Left lobe of liver (tissue), 2 donors: ENCODE measurements around the gene BCKDHB. TPM values are rescaled to one million over a fixed set of nuclear protein-coding genes. Genes with fewer than 3 reads are reported as not detected.
A peak's percentile ranks its signal among the peaks of the same experiment; 100 is the strongest.
"Not testable (repeated sequence)": the region's sequence is repeated elsewhere in the genome, so short reads cannot be mapped to it uniquely, and the experiment has no call there.

Experiments
- ATAC-seq: fragments of 200-7000 bp; cut with Tn5 transposase; one replicate; pipeline ENCODE4 v1.9.1; 2020; ENCODE audit warnings: mild to moderate bottlenecking, moderate library complexity
- DNase-seq: peaks from one replicate; pipeline ENCODE4 v3.0.0-alpha.2; 2020; ENCODE audit warnings: low spot score
- total RNA-seq: library from RNA; stranded (reverse); gene quantifications from one replicate; pipeline ENCODE4 v1.2.1, GENCODE V29; 2021
- donor health status: DM: no; HTN: no; CAD: no; lungs with moderate emphysema.
- donor health status: DM: no; HTN: yes; CAD: no.

BCKDHB gene
- total RNA-seq: 64.9 TPM

DNA sequence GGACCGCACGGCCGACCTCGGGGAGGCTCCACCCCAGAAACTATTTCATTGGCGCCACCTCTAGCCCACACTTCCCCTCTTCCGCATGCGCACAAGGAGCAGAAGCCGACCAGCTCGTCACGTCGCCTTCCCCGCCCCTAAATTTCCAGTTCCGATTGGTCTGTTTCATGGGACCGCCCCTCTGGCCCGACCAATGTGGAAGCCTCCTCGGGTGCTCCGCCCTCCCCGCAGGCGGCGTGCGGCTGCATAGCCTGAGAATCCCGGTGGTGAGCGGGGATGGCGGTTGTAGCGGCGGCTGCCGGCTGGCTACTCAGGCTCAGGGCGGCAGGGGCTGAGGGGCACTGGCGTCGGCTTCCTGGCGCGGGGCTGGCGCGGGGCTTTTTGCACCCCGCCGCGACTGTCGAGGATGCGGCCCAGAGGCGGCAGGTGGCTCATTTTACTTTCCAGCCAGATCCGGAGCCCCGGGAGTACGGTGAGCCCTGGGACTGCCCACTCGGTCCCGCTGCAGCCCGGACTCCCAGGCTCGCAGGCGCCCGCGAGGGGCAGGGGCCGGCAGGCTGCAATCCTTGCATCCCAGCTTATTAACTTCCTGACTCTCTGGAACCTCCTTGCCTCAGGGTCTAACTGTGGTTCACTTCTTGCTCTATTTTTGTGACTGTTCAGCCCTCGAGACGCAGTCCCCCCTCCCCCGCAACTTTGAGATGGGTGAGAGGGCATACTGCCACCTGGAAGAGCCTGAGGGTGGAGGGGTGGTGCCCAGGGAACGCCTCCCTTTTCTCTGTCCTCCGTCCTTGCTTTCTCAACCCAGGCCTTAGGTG, at the start of gene BCKDHB:
Gene BCKDHB (plus strand): TSS at position 254 of the 818 bp plus-strand sequence. CDS start 23 bp downstream, at position 277.
- ATAC-seq: peak; percentile 95
- peak; percentile 99 for DNase-seq

DNA sequence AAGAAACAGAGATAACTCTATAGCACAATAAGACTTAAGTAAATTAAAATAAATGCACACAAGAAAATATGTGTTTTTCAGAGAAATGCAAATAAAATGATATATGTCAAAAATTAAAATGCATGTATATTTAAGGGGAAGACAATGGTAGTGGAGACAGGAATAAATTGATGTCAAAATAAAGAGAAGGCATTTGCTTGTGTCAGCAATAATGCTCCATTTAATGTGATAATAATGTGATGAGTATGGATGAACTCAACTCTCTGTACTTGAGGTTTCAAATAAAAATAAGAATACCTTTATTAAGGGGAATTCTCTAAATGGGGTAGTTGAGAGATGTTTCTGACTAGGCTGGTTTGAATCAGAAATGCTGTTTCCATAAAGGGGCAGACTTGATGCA, 45.7 kb upstream of the BCKDHB start:
- ATAC-seq (no peak), DNase-seq (no peak)

DNA sequence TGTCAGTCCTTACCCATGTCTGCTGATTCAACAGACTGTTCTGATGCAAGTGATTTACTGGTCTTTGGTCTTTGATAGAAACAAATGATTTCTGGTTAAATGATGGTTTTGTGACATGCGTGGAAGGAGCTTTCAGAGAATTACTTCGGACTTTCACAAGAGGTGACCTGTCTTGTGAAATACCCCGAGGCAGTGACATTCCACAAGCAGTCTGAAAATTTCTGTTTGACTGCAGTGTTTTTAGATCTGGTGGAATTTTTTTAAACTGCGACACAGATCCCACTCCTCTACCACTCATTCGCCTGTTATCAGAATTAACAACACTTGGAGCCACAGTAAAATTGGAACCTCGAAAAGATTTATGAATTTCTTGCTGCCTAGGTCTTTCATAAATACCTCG, 38.3 kb upstream of the BCKDHB start:
- not testable (repeated sequence) for DNase-seq, ATAC-seq

DNA sequence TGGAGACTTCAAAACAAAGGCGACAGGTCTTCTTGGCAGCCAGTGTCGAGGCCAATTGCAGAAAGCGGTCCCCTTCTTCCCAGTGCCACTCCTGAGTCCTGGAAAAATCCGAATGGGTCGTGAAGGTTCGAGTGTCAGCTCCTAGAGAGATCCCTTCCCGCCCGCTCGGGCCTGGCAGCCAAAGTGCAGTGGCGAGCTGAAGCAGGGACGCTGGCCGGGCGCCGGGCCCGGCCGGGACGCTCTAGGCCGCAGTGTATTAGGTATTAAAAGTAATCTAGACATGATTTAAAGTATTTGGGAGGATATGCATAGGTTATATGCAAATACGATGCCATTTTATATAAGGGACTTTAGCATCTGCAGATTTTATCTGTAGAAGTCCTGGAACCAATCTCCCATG, 36.0 kb upstream of the BCKDHB start:
- not testable (repeated sequence) for ATAC-seq, DNase-seq

DNA sequence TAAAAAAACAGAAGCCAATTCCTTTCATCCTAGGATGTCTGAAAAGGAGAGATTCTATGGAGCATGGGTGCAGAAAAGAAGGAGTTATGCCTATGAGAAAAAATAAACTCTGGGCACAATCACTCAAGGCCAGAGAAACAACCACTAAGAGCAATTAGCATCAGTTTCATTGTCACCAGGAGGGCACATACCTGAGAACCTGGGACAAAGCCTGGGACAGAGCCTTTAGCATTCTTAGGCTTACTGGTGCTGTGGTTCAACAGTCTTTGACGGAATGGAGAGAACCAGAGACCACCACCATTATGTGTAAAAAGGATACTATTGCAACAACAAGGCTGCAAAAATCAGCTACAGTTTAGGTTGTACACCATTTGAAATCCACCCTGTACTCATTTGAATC, 29.4 kb upstream of the BCKDHB start:
- DNase-seq (no peak), ATAC-seq (no peak)

DNA sequence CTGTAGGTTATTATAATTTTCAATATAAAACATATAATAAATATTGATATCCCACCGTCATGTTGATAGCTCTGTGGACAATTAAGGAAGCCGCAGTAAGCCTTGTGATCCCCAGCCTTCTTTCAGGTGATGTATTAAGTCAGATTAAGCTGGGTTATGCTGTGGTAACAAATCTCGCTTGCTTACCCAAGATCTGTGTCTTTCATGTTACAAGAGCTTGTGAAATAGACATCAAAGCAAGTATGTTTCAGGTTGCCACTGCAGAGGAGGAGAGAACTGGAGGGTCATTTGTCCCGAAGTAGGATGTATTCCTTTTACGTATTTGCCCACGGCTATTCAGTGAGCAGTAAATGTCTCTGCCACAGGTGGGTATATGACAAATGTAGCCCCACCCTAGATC, 17.8 kb upstream of the BCKDHB start:
- DNase-seq (no peak), ATAC-seq (no peak)

DNA sequence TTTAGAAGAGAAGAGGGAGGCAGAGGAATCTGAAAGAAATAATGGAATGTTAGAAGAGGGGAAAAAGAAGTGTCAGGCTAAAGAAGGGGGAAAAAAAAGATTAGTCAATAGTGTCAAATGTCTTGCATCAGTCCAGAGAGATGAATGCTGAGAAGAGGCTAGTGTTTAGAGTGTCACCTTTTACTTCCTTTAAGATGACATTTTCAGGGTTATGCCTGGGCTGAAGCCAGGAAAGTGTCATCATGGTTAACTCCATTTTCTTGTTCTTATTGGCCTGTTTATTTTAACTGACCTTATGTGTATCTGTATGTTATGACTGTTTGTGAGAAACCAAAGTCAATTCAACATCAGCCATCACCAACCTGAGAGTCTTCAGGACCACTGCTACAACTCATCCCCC, 15.0 kb upstream of the BCKDHB start:
- no peak for ATAC-seq
- DNase-seq: no peak

DNA sequence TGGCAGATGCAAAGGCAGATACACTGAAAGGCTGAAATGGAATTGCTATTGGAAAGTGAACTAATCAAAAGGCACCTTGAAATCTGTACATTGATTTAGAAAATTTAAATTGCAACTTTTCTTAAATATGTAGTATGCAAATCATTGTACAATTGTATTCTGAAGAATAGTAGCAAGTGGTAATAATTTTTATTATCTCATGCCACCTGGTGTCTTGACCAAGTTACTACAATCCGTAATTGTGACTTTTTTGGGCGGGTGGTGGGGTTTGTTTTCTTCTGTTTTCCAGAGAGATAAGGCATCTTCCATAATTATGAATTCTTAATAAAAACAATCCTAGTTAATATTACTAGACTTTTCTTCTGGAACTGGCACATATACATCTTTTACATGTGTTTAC, 12.5 kb upstream of the BCKDHB start:
- ATAC-seq (peak; percentile 74), DNase-seq (no peak)

DNA sequence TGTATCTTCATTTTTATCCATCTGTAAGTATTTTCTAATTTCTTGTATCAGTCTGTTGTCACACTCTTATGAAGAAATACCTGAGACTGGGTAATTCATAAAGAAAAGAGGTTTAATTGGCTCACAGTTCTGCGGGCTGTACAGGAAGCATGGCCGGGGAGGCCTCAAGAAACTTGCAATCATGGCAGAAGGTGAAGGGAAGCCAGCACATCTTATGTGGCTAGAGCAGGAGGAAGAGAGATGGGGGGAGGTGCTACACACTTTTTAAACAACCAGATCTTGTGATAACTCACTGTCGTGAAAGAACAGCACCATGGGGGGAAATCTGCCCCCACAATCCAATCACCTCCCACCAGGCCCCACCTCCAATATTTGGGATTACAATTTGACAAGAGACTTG, 10.9 kb upstream of the BCKDHB start:
- ATAC-seq: no peak
- no peak for DNase-seq

DNA sequence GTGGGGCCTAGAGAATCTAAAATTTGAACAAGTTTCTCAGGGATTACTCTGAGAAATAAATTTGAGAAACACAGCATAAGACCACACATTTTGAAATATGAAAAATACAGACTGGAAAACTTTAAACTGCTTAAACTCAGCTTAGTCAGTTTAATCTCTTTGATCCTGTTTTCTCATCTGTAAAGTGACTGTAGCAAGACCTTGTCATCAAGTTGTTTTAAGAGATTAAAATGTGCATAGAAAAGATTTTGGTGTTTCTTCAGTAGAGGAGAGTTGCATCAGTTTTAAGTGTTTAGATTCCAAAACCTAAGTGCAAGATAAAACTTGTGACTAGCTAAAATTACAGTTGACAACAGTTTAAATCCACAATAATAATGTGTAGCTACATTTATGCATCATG, 8.1 kb upstream of the BCKDHB start:
- DNase-seq (no peak), ATAC-seq (no peak)

DNA sequence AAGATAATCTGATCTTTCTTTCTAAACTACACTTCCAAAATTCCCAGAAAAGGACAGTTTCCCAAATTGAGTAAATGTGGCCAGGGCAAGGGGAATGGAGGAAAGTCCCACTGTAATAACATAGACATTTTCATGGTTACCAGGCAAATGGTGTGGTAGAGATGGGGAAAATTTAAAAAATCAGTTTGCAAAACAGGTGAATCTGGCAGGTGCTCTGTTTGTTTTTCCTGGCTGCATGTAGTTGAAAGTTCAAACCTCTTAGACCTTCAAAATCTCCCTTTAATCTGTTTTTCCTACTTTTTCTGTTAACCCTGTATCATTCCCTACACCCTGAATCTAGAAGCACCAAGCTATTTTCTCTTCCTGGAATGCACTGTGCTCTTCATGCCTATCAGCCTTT, 2.0 kb upstream of the BCKDHB start:
- no peak for DNase-seq
- ATAC-seq: no peak

DNA sequence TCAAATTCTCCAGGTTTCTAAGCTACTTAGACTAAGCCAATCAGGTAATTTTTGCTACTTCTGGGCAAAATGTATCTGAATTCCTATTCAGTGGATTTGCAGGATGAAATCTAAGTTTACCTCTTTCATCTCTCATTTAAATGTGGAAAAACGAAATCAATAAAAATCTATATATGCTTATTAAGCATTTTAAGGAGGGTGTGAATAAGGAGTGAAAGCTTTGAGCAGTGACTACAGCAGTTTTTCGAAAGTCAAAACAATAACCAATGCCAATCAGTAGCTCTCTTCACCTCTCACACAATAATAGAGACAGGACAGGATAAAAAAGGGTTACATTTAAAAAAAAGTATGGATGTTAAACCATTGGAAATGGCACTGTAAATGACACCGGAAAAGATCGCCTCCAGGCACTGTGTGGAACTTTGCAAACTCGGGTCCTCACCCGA, 476 bp upstream of the BCKDHB start:
- ATAC-seq (no peak), DNase-seq (no peak)

DNA sequence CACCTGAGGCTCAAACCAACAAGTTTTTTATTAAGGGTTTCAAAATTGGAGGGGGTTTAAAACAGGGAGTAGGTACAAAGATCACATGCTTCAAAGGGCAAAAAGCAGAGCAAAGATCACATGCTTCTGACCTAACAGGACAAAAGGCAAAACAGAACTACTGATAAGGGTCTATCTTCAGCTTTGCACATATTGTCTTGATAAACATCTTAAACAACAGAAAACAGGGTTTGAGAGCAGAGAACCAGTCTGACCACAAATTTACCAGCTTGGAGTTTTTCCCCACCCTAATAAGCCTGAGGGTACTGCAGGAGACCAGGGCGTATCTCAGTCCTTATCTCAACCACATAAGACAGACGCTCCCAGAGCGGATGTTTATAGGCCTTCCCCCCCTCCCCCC, 16.1 kb downstream of the BCKDHB start:
- DNase-seq, ATAC-seq: not testable (repeated sequence)

DNA sequence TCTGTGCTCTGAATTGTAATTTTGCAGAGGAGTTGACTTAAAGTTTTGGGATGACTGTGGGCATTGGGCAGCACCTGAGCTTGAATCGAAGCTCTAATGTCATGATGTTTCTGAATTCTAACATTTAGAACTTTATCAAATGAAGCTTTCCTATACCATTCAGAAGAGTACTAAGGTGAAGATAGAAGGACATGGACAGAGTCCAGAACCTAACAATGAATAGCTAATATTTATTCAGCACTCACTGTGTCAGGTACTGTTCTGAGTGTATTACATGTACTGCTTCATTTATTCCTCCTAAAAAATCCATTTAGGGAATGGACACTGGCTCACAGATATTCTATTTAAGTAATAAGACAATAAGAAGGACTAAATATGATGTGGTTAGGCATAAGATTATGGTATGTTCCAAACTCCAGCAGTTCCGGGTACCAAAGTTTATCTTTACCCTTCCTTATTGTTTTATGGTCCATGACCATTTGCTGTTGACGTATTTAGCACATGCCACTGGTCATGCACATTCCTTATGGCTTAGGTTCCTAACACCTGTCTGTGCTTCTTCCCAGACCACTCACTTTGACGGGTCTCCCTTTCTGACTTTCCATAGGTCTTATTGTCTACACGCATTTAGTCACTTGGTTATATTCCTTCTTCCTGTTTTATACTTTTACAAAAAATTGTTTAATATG, 20.3 kb downstream of the BCKDHB start:
- DNase-seq: no peak
- peak; percentile 83 for ATAC-seq

DNA sequence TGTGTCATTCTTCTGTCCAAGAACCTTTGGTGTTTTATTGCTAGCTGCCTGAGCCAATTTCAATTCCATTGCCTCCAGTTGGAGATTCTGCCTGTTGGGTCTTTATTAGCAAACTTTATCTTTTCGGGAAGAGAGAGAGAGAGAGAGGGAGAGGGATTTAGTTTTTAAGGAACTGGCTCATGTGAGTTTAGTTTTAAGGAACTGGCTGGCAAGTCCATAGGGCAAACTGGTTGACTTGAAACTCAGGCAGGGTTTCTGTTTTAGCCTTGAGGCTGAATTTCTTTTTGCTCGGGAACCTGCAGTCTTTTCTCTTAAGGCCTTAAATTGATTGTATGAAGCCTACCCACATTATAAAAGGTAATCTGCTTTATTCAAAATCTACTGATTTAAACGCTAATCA, 23.0 kb downstream of the BCKDHB start:
- no peak for ATAC-seq
- DNase-seq: no peak

DNA sequence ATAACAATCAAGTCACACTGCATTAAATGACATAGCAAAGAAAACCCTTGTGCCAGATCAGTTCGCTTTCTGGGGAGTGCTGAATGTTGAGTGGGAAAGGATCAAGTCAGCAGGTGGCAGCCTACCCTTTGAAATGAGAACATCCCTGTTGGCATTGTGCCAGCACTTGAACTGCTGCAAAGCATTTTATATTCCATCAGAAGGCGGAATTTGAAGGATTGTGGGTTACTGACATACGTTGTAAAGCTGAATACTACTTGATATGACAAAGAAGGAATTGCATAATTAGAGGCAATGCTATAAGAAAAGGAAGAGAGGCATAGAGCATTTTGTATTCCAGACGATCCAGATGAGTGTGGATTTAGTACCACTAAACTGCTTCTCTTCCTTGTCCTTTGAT, 26.5 kb downstream of the BCKDHB start:
- ATAC-seq: peak; percentile 64
- peak; percentile 48 for DNase-seq

DNA sequence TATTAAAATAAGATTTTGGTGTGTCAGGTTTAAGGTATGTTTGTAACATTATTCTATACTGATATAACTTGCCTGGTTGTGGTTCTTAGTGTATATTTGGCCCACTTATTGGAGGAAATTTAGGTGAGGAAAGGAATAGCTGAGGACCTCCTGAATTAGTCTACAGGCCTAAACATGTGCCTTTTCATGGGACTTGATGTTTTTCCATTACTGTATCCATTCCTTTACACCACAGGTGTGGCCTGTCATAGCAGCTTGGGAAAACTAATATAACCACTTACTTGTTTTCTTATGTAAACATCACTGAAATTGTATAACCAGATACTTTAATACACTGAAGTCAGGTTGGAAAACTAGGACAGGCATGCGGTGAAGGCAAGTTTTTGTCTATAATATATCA, 27.6 kb downstream of the BCKDHB start:
- ATAC-seq (no peak), DNase-seq (no peak)

DNA sequence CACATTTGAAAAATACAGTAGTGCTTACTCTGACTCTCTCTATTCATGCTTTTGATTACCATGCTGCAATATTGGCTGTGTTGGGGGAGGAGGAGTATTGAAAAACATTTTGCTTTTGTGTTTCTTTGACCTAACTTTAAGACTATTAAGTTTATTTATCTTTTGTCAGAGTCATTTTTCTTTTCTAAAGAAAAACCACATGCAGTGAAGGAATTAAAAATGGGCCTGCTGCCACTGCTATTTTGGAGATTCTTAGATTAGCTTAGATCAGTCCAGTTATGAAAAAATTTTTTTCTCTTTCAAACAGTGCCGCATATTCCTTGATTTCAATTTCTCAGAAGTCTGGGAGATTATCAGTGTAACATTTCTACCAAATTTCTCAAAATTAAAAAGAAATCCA, 36.1 kb downstream of the BCKDHB start:
- ATAC-seq (no peak), DNase-seq (no peak)

DNA sequence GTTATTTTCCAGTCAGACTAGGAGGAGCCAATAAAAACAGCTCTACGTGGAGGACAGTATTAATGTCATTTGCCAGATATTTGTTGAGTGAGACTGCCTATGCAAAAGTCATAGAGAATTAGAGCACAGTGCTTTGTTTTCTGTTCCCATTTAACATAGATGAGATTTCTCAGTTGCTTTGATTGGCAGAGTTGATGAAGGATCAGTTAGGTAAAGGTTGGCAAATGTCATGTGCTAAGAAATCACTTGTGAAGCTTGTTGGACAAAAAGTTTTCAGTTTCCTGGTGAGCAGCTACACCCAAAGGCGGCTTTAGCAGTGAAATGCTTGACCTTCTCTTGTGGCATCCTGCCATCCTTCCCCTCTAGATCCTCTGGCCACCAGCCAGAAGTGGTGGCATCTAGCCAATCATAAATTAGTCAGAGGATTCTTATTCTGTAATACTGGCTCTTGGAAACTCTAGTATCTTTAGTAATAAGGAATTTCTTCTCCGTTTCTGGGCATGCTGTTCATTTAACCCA, 37.0 kb downstream of the BCKDHB start:
- ATAC-seq: no peak
- no peak for DNase-seq

DNA sequence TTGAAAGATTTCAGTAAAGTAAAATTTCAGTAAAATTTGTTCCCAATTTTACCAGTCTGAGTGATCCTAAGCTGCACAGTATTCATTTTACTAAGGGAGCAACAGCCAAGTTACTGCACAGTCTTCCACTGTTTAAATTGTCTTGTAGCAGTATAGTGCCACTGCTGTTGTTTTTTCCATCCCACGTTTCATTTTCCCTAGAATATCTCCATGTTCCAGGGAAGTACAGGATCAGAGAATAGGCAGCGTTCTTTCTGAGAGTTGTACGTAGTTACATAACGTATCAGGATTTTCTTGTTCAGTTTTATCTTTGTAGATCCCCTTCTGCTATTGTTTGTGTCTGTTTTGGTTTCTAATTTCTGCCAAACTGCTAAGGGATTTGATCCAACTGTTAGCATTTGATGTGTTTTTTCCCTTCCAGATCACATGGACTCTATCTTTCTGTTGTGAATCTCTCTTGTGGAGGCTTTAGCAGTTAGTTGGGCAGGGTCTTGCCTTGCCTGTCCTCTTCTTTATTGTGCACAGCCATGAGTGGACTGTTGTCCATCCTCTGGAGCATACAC, 38.4 kb downstream of the BCKDHB start:
- DNase-seq (no peak), ATAC-seq (no peak)

DNA sequence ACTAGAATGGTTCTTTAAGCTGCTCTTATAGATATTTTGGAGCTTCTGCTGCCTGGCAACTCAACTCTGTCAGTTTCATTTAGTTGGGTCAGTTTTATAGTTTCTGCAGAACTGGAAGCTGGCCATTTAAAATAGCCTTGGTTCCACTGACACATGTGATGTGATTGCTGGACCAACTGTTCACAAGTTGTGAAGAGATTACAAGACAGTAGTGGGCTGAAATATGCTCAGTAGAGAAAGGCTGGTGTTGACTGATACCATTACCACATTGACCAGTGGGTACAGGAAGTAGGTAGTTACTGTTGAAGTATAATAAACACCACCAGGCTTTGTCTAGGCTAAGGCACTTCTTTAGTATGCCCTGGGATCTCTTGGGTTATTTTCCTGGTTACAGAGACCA, 39.0 kb downstream of the BCKDHB start:
- ATAC-seq: no peak
- DNase-seq: no peak

DNA sequence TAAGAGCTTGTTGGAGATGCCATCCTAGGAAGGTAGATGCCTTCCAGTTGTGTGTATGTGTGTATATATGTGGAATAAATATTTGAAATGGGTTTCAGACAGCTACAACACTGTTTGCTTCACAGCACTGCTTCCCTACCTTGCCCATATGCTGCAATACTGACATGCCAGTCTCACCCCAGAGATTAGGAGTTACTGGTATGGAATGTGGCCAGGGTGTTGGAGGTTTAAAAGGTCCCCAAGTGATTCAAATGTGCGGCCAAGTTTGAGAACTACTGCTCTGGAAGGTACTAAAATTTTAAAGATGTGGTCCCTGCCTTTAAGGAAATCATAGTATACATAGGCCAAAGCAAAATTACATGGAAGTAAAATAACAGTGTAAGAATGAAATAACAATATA, 39.5 kb downstream of the BCKDHB start:
- no peak for DNase-seq
- ATAC-seq: no peak
